NCI-H82 treated with DMSO at 0.1 percent for 48 hours (cell line): ENCODE measurements around the gene LRRC19.

Experiments used
- DNase-seq: peaks from one replicate; lab custom pipeline; 2025; ENCODE audit not compliant: unreplicated experiment; lab: John Stamatoyannopoulos, UW

The LRRC19 gene

DNA sequence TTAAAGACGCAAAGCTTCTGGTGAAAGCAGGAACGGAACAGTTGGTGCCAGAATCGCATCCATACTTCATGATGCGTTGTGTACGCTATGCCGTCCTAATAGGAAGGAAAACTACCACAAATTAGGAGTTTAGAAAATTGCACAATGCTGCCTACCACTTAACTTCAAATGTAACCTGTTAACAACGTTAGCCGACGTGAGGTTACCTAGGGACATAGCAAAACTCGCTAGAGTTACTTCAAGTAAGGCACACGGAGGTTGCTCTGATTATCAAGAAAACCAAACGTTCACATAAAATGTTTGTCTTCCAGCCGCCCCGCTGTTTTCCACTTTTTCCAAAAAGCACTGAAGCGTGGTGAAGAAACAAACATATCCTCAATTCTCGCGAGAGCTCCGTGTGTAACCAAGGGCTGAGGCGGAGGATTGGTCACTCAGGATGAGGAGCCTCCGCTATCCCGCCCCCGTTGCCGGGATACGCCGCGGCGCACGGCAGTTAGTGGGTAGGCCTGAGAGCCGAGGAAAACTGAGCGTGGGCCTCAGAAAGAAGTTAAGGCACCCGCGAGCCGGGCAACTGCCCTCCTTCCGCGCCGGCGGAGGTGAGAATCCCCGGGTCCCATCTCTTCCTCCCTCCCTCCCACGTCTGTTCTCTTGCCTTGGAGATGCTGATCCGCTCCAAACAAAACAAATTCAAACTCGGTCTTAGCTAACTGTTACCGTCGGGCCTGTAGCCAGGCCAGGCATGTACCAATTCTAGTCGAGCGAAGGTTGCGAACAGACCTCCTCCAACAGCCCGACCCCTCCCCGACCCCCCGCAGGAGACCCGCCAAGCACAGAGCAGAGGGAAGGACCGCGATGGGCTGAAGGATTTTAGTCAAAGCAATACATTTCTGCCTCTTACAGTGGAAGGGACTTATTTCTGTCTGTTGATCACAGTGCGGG lies 49.3 kb downstream of the LRRC19 start, which contains the start of gene IFT74:
Gene IFT74, plus strand, starts transcription at position 492 of the 939 bp plus-strand sequence. CDS start 5,556 bp downstream, outside the sequence.
- DNase-seq: peak; percentile 82

DNA sequence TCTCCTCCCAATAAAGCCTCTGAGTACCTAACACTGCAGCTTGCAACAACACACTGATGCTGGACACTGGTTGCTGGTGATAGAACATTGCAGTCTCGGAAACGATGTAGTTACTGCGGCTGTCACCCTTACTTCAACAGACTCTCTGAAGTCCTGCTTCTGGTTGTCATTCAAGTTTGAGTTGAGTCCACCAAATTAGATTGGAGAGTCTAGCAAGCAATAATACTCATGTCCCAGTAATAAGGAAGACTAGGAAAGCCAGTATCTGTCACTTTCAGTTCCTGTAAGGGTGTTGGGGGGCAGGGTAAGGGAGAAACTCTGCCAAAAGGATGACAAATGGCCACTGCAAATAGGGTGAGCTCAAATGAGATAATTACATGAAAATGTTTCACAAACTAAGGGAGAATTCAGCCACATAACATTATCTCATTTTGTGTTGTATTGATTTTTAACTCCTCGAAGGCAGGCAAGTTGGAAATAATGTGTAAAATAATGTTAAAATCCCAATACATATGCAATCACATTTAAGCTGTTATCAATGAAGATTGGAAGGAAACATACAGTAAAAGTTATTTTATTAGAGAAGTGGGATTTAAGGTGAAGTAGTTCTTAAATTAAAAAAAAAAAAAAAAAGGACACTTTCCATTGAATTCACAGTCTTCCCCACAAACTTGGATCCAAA lies 50.1 kb downstream of the LRRC19 start:
- no peak for DNase-seq

DNA sequence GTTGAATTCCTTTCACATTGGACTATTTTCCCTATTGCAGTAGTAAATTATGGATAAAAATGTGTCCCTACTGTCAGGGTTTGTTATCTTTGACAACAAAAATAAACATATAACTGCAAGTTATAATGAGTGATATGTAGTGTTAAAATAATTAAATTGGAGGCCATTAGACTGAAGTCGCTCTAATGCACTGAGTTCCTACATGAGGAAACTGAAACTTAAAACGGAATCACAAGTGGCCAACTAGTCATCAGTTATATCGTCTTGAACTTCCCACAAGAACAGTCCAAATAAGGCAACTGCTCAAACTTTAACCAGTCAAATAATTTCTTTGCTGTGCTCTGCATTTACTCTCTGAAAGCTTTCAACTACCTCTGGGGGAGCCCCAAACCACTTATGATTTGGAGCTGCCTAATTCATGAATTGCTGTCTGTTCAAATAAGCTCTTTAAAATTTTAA lies 51.4 kb downstream of the LRRC19 start:
- no peak for DNase-seq

DNA sequence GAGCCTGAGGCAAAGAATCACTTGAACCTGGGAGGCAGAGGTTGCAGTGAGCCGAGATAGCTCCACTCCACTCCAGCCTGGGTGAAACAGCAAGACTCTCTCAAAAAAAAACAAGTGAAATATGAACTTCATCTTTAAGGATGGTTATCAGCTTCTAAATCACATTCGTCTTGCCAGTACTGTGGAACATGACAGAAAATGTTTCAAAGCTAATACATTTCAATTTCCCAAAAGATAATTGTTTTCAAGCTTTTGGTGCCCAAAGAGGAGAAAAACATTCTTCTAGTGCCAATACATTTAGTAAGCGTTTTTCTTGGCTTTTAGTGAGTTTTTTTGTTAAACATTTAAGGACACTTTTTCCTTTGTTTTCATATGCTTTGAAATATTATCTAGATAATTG lies 53.7 kb downstream of the LRRC19 start:
- no peak for DNase-seq

DNA sequence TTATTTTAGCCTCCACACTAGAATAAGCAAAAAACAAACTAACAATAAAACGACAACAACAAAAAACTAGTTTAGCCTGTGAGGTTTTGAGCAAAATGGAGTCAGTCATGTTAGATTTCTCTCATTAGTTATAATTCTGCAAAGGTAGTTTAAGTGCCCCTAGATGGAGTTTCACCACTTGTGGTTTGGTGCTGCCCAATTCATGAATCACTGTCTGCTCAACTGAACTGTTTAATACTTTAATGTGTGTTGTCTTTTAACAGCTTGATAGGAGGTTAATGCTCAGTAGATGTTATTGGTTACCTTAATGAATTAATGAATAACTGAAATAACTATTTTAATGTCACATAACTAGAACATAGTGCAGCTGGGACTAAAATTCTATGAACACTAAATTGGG lies 55.0 kb downstream of the LRRC19 start:
- DNase-seq: no peak

DNA sequence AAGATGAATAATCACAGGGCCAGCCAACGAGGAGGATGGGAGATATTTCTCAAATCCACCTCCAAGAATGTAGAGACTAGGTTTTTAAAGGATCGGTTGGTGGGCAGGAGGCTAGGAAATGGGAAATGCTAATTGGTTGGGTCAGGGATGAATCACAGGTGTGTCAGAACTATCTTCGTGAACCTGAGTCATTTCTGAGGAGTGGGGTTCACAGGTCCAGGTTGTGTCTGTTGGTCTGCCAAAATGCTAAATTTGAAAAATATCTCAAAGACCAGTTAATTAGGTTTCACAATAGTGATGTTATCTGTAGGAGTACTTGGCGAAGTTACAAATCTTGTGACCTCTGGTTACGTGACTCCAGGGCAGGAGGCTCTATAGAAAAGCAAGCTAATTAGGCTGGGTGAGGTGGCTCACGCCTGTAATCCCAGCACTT lies 55.8 kb downstream of the LRRC19 start:
- no peak for DNase-seq

DNA sequence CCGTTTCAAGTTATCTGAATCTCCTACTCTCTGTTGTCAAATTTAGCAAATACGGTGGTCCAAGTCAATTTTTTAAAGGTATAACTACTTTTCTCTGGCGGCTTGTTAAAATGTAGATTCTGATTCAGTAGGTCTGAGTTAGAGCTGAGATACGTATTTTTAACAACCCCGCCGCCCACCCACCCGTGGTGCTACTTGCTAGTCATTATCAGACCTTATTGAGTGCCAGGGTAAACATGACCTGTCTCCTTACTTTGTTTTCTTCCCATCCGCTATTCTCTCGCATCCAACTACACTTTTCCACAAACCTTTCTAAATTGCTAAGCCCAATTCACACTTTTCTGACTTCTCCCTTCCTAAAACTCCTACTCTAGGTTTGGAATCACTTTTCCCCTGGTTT lies 57.7 kb downstream of the LRRC19 start:
- no peak for DNase-seq

DNA sequence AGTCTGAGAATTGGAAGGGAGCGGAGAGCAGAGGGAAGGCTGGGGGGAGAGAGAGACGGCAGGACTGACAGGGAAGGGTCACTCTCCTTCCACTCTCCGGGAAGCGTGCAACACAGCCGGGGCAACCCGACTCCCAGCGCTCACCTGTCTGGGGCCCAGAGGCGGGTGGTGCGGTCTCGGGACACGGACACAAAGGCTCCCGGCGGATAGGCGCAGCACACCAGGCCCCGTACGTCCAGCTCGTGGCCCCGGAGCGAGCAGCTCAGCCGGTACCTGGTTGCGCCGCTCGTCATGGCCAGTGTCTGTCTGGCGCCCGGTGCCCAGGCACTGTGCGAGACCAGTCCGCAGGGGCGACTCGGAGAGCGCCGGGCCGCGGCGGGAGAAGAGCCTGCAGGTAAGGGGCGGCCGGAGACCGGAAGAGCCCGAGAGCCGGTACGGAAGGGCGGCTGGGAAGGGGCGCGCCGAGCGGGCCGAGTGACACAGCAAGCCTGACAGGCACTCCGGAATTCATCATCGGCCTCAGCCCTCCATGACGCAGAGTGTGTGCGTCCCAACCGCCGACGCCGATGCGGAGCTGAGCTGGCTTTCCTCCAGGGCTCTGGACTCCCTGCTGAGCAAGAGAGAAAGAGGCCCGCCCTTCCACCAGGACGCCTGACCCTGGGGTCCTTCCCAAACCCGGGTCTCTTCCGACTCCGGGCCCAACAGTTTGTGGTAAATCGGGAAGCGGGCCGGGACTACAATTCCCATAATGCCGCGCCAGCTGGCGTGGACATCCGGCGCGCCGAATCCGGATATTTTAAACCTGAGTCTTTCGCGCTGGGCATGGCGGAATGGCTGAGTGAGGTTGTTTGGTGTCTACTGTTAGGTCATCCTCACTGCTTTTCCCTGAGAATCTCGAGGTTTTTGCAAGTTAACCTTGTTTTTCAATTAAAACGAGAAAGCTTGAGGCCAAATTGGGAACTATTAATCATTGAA lies 58.4 kb downstream of the LRRC19 start, which contains the start of gene PLAA:
Gene PLAA, minus strand, starts transcription at position 490 of the 975 bp plus-strand sequence. Its CDS starts 197 bp downstream, at position 293.
- DNase-seq: peak; percentile 54

DNA sequence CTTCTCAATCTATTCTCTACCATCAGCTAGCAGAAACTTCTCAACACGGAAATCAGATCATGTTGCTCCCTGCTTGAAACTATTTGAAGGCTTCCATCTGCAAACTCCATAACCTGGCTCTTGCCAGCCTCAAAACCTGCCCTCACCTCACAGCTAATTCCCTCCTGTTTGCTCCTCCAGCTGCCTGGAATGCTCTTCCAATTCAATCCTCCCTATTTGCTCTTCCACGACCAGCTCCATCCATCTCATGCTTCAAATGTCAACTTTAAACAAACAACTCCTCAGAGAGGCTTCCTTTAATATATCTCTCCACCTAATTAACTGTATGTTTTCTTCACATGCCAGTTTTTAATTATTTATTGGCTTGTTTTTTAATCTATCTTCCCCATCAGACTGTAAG lies 59.9 kb downstream of the LRRC19 start:
- no peak for DNase-seq
